Heart left ventricle (tissue), 13 donors: ENCODE data around the gene HIGD1A.

Experiments used
- POLR2A ChIP-seq, 2 donors: fragments of 450-650 bp; IDR thresholded peaks; one replicate each; pipeline ENCODE4 v1.6.1; 2017; ENCODE audit warnings: antibody characterized with exemption in 2 of 2, mild to moderate bottlenecking in 2 of 2, moderate library complexity in 2 of 2
- TF ChIP-seq, protein P1 (sequence below), 12 donors: fragments of 200-600 bp; sonication (generic) in 4 of 12; IDR thresholded peaks; one replicate each; pipeline versions ENCODE4 v1.5.0 to v1.8.0; 2018 to 2022; ENCODE audit warnings: antibody characterized with exemption in 12 of 12, mild to moderate bottlenecking in 5 of 12
- donor health status: ischemic (EF 13 %, LVEDD 7.1; RV severe dilation, severe dysfunction).
- donor health status: DM: no; HTN: yes; CAD: no.
- donor health status: DM: no; HTN: no; CAD: no.
- donor health status: ischemic (EF 25% LVEDD 6.9; RV normal size, moderate dysfunction).
- donor health status: ischemic (EF 25% LVEDD 5.7; RV mildly dilated, moderate dysfunction).
- donor health status: ischemic (EF 35%, LVEDD 5.7; RV mildly dilated, moderate dysfunction).
- donor health status: nonischemic (EF 11% LVEDD 7.7; RV severe dilation, severe dysfunction).
- donor health status: DM: yes; HTN: yes; CAD: no.
- donor health status: PGD.
- donor health status: ischemic (EF 29% LVEDD 5.4; RV normal size, mild dysfunction).
- donor health status: nonischemic (EF 23%, LVEDD 6.1; RV moderate dilation, normal function).

GRCh38 chr3:42752961-42753360 lies 51.3 kb downstream of the HIGD1A start:
- TF ChIP-seq, protein P1, sequence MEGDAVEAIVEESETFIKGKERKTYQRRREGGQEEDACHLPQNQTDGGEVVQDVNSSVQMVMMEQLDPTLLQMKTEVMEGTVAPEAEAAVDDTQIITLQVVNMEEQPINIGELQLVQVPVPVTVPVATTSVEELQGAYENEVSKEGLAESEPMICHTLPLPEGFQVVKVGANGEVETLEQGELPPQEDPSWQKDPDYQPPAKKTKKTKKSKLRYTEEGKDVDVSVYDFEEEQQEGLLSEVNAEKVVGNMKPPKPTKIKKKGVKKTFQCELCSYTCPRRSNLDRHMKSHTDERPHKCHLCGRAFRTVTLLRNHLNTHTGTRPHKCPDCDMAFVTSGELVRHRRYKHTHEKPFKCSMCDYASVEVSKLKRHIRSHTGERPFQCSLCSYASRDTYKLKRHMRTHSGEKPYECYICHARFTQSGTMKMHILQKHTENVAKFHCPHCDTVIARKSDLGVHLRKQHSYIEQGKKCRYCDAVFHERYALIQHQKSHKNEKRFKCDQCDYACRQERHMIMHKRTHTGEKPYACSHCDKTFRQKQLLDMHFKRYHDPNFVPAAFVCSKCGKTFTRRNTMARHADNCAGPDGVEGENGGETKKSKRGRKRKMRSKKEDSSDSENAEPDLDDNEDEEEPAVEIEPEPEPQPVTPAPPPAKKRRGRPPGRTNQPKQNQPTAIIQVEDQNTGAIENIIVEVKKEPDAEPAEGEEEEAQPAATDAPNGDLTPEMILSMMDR (IDR thresholded peaks at IDR 0.05): no peak
- no peak for TF ChIP-seq POLR2A (IDR thresholded peaks at IDR 0.05)
